ENCODE measurements around the gene KIAA1958. TPM values are rescaled to one million over a fixed set of nuclear protein-coding genes. Genes with fewer than 3 reads are reported as not detected.
"Not testable (repeated sequence)": the region's sequence is repeated elsewhere in the genome, so short reads cannot be mapped to it uniquely, and the experiment has no call there.

Gene KIAA1958
- total RNA-seq, 1 donor from 2014 or later: 3.9 TPM

- ATAC-seq: peak; percentile 80
Measured at GRCh38 chr9:112556497-112557442, 70.1 kb downstream of the KIAA1958 start.

GRCh38 chr9:112558476-112558875 is 71.8 kb downstream of the KIAA1958 start:
- no peak for ATAC-seq

DNA sequence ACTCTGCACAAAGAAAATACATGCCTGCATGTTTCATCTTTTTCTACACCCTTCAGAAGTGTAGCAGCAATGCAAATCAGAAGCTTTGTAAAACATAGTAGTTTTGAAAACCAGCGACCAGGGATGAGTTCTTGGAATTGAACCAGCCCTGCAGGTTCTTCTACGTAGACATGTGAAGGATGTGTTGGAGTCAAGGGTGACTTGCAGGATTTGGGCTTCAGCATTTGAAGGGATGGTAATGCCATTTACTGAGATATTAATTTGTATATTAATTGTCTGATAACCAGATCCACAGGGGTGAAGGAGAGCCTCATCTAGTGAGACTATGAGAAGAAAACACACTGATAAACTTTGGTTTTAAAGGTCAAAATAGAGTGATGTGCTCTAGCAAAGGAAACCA is 72.4 kb downstream of the KIAA1958 start:
- no peak for ATAC-seq

DNA sequence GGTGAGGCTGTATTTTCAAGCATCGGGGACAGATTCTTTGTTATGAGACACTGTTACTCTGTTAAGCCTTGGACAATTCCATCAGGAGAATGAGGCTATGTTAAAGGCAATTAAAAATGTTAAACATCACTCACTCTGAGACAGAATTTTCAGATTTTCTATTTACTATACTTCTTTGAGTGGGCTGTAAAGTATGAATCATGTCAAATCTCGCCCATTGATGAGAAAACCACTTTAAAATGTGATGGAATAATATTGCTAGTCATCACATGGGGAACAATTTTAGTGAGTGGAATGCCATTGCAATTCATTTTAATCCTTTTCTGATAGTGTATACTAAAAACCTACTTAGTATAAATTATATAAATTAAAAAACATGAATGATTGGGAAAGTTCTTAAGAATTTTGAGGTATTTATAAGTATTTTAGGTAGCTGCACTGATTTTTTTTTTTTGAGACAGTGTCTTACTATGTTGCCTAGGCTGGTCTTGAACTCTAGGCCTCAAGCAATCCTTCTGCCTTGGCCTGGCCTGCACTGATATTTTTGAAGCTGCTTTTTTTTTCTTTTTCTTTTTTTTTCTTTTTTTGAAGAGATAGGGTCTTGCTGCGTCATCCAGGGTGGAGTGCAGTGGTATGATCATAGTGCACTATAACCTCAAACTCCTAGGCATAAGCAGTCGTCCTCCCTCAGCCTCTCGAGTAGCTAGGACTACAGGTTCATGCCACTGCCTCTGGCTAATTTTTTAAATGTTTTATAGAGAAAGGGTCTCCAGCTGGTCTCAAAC is 73.2 kb downstream of the KIAA1958 start:
- no peak for ATAC-seq

DNA sequence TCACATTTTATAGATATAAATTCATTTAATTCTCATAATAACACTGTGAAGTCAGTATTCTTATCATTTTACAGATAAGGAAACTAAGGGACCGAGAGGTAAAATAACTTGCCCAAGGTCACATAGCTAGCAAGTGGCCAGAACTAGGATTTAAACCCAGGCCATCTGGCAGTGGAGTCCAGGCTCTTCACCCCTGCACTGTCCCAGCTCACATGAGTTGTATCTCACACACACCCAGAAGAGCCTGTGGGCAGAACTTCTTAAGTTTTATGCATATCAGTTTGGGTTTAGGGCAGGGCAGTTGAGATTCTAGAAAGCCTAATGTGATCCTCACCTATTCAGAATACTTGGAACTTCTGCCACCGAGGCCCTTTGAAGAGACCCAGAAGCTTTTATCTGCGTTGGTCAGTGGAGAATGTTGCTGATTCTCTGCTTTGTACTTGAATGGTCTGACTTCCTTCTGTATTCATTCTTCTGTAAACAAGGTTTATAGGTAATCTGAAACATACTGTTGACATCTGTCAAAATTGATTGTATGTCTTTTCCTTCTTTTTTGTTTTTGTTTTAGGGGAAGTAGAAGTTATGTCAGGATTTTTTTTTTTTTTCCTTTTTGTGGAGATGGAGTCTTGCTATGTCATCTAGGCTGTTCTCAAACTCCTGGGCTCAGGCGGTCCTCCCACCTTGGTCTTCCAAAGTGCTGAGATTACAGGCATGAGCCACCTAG is 75.8 kb downstream of the KIAA1958 start:
- ATAC-seq: no peak

DNA sequence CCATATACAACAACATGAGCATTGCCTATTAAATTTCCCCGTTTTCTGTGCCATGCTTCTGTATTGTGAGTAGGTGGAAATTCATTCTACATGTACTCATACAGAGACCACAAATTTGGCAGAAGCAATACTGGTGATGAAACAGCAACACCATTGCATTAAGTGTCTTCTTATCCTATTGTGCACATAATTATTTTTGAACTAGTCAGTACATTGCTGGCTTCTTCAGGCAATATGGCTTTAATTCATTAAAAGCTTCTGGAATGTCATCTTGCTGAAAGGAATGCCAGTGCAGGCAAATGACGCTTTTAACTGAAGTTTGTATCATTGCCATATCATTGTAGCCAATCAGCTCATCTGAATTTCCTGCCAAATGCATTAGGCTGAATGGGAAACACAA is 82.6 kb downstream of the KIAA1958 start:
- ATAC-seq: no peak

DNA sequence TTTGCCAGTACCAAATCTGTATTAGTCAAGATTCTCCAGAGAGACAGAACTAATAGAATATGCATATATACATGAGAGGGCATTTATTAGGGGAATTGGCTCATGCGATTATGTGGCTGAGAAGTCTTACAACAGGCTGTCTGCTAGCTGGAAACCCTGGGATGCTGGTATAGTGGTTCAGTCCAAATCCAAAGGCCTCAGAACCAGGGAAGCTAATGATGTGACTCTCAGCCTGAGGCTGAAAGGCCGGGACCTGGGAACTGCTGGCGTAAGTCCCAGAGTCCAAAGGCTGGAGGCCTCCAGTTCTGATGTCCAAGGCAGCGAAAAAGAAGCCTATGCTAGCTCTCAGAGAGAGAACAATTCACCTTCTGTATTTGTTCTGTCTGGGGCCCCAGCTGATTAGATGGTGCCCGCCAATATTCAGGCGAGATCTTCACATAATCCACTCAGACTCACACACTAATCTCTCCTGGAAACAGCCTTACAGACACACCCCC is 84.1 kb downstream of the KIAA1958 start:
- ATAC-seq: peak; percentile 35

GRCh38 chr9:112571624-112572355 is 85.2 kb downstream of the KIAA1958 start:
- no peak for ATAC-seq

DNA sequence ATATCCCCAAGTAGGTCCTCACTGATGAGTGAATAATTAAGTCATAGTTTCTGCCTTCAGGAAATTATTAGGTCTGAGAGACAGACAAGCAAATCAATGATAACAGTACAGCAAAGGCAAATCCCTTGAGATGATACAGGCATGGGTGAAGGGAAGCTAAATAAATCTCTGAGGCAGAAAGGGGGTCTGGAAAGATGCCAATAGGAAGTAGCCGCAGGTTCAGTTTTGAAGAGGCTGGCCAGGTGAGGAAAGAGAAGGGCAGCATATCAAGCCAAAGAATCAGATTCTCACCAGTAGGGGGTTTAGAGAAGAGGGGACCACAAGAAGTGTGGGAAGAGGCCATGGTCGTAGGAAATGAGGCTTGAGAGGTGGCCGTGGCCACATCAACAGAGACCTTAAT is 85.8 kb downstream of the KIAA1958 start:
- no peak for ATAC-seq

GRCh38 chr9:112574008-112574407 is 87.4 kb downstream of the KIAA1958 start:
- ATAC-seq: no peak

DNA sequence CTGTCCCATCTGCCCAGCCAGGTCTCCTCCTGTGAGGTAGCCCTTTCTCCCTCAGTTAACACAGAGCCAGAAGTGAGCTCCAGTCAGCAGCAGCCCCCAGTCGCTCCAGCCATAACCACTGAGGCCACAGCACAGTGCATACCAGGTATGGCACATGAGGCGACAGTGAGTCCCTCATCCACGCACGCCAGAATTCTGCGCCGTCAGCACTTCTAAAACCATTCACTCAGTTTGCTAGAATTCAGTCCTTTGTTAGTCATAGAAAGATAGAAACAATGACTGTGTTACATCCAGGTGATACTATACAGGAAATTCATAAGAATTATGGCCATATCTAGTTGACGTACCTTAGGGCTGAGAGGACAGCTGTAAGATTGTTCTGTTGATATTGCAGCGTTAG is 88.5 kb downstream of the KIAA1958 start:
- no peak for ATAC-seq

DNA sequence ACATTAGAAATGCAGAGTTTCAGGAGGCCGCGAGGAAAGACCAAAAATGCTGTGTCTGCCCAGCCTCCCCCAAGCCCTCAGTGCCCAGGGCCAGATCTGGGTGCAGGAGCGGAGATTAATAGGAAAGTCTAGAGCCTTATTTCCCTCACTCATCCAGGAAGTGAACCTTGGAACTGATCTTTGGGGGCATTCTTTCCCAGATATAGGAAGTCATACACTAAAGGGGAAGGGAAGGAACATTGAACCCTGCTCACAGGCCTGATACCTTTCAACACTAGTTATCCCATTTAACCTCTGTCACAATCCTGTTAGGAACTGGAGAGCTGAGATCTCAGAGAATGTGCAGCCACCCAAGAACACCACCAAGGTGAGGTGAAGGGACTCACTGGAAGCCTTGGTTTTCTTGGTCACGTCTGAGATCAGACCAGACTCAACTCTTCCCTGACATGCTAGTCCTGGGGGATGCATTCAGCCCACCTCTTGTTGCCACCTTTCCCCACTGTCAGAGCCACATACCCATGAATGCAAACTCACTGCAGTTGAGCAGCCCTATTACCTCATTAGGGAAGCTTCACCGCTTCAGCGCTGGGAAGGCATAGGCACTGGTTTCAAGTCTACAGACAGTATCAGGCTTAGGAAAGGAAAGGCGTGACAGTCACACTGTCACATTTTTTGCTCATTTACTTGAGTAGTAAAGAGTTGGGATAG is 95.0 kb downstream of the KIAA1958 start:
- ATAC-seq: no peak

GRCh38 chr9:112582371-112583262 is 96.0 kb downstream of the KIAA1958 start:
- peak; percentile 94 for ATAC-seq

- no peak for ATAC-seq
Measured at GRCh38 chr9:112586599-112587155, 100.0 kb downstream of the KIAA1958 start.

GRCh38 chr9:112591875-112592274 is 105.2 kb downstream of the KIAA1958 start:
- ATAC-seq: not testable (repeated sequence)

DNA sequence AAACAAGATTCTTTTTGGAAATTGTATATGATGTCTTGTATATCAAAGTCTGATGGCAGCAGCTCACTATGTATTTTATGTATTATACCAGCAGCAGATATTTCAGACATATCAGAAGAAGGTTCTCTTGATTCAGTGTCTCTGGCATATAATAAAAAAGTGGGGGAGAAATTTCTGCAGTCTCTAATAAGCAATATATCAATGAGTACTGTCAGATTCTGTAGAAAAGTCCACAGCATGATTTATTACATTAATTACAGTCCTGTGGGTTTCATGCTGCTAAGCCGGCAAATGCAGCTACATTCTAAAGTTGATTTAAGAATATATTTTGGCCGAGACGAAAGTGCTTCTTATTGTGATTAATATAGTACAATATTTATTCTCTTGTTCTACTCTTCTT is 113.1 kb downstream of the KIAA1958 start:
- no peak for ATAC-seq

- no peak for ATAC-seq
Measured at GRCh38 chr9:112601636-112602035, 115.0 kb downstream of the KIAA1958 start.

DNA sequence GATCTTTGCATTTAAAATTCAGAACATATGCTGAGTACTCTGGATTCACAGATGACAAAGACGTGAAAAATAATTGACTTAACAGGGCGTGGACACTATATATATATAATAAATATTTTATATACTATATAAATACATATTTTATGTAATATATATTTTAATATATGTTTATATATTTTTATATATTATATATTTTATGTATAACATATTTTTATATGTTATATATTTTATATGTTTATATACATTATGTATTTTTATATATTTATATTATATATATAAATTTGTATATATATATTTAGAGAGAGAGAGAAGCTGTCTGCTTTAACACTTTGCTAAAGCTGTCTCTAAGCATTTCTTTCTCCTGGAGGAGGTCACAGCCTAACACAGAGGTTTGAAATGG is 118.2 kb downstream of the KIAA1958 start:
- ATAC-seq: no peak

GRCh38 chr9:112605518-112605917 is 118.9 kb downstream of the KIAA1958 start:
- no peak for ATAC-seq
